ENCODE results near the gene RUNX1.

The RUNX1 gene

DNA sequence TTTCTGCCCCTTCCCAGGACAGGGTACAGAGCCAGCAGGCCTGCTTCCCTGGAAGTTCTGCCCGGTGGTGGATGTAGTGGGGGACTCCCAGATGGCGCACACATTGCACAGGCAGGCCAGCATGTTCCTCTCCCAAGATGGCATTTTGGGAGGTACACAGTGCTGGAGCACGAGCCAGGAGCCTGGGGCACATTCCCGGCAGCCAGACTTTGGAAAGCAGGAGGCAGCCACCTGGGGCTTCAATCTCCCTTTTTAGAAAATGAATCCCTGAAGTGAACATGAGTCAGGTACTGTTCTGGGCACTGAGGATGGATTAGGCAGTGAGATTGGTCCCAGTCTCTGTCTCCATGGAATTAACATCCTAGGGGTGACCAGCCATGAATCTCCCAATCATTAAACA lies 56.9 kb downstream of the RUNX1 start:
- TF ChIP-seq, protein P1, sequence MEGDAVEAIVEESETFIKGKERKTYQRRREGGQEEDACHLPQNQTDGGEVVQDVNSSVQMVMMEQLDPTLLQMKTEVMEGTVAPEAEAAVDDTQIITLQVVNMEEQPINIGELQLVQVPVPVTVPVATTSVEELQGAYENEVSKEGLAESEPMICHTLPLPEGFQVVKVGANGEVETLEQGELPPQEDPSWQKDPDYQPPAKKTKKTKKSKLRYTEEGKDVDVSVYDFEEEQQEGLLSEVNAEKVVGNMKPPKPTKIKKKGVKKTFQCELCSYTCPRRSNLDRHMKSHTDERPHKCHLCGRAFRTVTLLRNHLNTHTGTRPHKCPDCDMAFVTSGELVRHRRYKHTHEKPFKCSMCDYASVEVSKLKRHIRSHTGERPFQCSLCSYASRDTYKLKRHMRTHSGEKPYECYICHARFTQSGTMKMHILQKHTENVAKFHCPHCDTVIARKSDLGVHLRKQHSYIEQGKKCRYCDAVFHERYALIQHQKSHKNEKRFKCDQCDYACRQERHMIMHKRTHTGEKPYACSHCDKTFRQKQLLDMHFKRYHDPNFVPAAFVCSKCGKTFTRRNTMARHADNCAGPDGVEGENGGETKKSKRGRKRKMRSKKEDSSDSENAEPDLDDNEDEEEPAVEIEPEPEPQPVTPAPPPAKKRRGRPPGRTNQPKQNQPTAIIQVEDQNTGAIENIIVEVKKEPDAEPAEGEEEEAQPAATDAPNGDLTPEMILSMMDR (IDR thresholded peaks at IDR 0.05; ENCODE audit: low read depth, low read length): no peak
- no peak for DNase-seq (ENCODE audit: low read depth in 2 of 2)
- H3K4me3 ChIP-seq (replicated peaks in 1 of 2; ENCODE audit: low read depth in 2 of 2, low read length in 2 of 2): no peak overlapping the region

DNA sequence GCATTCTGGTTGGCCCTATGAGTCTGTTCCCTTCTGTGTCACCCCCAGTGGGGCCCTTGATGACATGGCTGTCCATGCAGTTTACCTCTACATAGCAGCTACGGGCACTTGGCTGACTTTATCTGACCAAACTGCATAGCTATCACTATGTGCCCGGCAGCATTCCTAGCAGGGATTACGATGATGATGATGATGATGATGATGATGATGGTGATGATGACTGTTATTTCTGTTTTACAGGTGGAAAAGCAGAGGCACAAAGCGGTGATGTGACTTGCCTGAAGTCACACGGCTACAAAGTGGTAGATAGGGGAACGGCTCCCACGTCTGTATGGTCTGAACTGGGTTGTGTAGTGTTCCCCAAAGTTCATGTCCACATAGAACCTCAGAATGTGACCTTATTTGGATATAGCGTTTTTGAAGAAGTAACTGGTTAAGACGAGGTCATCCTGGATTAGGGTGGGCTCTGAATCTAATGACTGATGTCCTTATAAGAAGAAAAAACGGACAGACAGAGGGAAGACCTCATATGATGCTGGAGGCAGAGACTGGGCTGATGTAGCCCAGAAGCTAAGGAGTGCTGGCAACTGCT lies 57.6 kb downstream of the RUNX1 start:
- TF ChIP-seq, protein P1 (IDR thresholded peaks at IDR 0.05; ENCODE audit: low read depth, low read length): no peak
- no peak for DNase-seq (ENCODE audit: low read depth in 2 of 2)
- H3K4me3 ChIP-seq (replicated peaks in 1 of 2; ENCODE audit: low read depth in 2 of 2, low read length in 2 of 2): no peak overlapping the region

DNA sequence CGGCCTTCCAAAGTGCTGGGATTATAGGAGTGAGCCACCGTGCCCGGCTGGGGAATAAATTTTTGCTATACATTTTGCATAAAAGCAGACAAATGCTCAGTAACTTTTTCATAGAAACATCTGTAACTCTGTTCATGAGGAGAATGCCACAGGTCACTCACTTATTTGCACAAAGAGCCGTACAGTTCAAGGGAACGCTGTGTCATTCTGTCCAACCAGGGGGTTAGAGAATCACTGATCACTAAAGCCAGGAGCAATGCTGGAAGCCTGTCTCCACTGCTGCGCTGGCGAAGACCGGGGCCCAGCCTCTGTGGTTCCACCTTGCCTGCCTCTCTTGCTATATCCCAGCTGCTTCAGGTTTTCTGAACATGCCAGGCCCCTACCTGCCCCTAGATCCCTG lies 58.3 kb downstream of the RUNX1 start:
- DNase-seq (ENCODE audit: low read depth in 2 of 2): no peak
- TF ChIP-seq, protein P1 (IDR thresholded peaks at IDR 0.05; ENCODE audit: low read depth, low read length): no peak
- H3K4me3 ChIP-seq (replicated peaks in 1 of 2; ENCODE audit: low read depth in 2 of 2, low read length in 2 of 2): no peak overlapping the region

DNA sequence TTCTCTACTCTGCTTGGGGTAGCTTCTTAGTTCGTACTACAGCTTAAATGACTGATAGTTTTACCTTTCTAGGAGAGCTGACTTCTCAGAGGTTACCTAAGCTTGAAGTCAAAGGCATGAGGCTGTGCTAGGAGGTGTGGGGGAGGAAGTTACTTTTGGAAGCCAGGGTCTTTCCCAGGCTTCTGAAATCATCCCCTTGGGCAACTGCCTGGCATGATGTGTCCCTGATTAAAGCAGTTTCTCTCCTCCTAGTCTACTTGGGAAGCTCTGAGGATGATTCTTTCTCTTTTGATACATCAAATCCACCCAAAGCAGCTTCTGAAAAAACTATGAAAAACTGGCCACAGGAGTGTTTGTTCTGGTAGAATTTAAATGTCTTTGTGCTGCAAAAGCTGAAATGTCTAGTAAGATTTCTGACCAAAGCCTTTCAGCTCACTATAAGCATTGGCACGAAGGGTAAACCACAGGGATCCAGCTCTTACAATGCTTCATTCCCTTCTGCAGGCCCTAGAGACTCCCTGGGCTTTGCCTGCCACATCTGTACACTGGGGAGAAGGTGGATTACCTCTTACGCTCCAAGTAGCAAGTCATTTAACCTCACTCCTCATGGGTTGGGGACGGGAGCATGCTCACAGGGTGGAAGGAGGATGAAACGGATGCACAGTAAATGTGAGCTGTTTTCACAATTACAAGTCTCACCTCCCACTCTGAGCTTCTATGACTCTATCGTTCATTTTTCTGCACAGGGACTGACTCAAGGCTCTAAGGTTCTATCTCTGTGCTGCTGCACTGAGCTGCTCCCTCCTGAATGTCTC lies 59.6 kb downstream of the RUNX1 start:
- DNase-seq (ENCODE audit: low read depth in 2 of 2): peak in 1 of 2 donors; percentile 20
- TF ChIP-seq, protein P1 (IDR thresholded peaks at IDR 0.05; ENCODE audit: low read depth, low read length): no peak
- H3K4me3 ChIP-seq (replicated peaks in 1 of 2; ENCODE audit: low read depth in 2 of 2, low read length in 2 of 2): no peak overlapping the region

DNA sequence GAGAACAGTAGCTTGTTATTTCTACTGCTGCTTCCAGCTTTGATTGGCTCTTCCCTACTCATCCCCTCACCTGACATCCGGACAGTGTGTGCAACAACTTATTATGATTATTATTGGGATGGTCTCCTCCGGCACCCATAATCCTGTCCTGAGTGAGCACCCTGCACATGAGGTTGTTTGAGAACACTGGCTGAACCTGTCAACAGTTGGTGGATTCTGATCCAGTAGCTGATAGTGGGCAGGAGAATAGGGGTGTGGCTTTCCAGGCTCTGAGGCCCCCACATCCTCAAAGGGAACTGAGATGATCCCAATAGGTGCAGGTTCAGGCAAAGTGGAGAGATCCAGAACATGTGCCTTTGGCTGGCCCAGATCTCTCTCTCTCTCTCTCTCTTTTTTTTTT lies 60.5 kb downstream of the RUNX1 start:
- H3K4me3 ChIP-seq (replicated peaks in 1 of 2; ENCODE audit: low read depth in 2 of 2, low read length in 2 of 2): no peak overlapping the region
- TF ChIP-seq, protein P1 (IDR thresholded peaks at IDR 0.05; ENCODE audit: low read depth, low read length): no peak
- no peak for DNase-seq (ENCODE audit: low read depth in 2 of 2)

DNA sequence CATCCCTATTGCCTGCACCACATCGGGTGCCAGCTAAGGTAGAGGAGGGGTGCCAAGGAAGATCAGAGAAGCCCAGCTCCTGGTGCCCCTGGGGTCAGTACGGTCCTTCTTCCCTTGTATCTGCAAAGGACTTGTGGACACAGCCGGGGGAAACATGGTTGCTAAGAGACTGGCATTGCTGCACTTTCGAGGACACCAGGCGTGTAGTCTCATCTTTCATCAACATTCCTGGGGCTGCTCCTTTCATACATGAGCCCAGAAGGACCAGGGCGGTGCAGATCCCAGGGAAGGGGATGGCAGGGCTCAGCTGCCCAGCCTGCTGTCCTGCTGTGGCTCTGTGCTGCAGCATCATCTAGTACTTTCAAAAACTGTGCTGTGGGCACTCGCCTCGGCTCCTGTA lies 61.0 kb downstream of the RUNX1 start:
- H3K4me3 ChIP-seq (replicated peaks in 1 of 2; ENCODE audit: low read depth in 2 of 2, low read length in 2 of 2): no peak overlapping the region
- TF ChIP-seq, protein P1 (IDR thresholded peaks at IDR 0.05; ENCODE audit: low read depth, low read length): no peak
- DNase-seq (ENCODE audit: low read depth in 2 of 2): no peak

Data from cardiac fibroblast (primary cell).